Lower leg skin (tissue), 3 donors: ENCODE results near the gene PCDHGA1.

Source experiments
- POLR2A ChIP-seq, 2 donors: fragments of 450-650 bp; IDR thresholded peaks; one replicate each; pipeline ENCODE4 v1.6.1; 2016 to 2017; ENCODE audit warnings: antibody characterized with exemption in 2 of 2, mild to moderate bottlenecking in 1 of 2, moderate library complexity in 1 of 2
- TF ChIP-seq, protein P1 (sequence below), 3 donors: fragments of 450-650 bp; IDR thresholded peaks; one replicate each; pipeline ENCODE4 v1.5.1; 2016; ENCODE audit warnings: antibody characterized with exemption in 3 of 3, mild to moderate bottlenecking in 3 of 3, moderate library complexity in 2 of 3

DNA sequence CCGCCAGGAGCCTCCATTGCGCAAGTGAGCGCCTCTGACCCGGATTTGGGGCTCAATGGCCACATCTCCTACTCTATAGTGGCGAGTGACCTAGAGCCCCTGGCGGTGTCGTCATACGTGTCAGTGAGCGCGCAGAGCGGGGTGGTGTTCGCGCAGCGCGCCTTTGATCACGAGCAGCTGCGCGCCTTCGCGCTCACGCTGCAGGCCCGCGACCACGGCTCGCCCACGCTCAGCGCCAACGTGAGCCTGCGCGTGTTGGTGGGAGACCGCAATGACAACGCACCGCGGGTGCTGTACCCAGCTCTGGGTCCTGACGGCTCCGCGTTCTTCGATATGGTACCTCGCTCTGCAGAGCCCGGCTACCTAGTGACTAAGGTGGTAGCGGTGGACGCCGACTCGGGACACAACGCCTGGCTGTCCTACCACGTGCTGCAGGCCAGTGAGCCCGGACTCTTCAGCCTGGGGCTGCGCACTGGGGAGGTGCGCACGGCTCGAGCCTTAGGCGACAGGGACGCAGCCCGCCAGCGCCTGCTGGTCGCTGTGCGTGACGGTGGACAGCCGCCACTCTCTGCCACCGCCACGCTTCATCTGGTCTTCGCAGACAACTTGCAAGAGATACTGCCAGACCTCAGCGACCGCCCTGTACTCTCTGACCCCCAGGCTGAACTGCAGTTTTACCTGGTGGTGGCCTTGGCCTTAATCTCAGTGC lies 79.4 kb downstream of the PCDHGA1 start:
- TF ChIP-seq, protein P1, sequence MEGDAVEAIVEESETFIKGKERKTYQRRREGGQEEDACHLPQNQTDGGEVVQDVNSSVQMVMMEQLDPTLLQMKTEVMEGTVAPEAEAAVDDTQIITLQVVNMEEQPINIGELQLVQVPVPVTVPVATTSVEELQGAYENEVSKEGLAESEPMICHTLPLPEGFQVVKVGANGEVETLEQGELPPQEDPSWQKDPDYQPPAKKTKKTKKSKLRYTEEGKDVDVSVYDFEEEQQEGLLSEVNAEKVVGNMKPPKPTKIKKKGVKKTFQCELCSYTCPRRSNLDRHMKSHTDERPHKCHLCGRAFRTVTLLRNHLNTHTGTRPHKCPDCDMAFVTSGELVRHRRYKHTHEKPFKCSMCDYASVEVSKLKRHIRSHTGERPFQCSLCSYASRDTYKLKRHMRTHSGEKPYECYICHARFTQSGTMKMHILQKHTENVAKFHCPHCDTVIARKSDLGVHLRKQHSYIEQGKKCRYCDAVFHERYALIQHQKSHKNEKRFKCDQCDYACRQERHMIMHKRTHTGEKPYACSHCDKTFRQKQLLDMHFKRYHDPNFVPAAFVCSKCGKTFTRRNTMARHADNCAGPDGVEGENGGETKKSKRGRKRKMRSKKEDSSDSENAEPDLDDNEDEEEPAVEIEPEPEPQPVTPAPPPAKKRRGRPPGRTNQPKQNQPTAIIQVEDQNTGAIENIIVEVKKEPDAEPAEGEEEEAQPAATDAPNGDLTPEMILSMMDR (IDR thresholded peaks at IDR 0.05), result no peak
- no peak for TF ChIP-seq POLR2A (IDR thresholded peaks at IDR 0.05)
